B cell (primary cell): ENCODE results near the gene S100A5. TPM values are rescaled to one million over a fixed set of nuclear protein-coding genes. Genes with fewer than 3 reads are reported as not detected.

ENCODE experiments used
- ATAC-seq: fragments of 200-7000 bp; cut with Tn5 transposase; one replicate; pipeline ENCODE4 v1.10.0; 2021; ENCODE audit warnings: low read depth, mild to moderate bottlenecking, moderate number of reproducible peaks, moderate library complexity
- CTCF ChIA-PET: fragments of 350-600 bp; sonication (Branson Sonifier 250); formaldehyde crosslinking; loops from one replicate; lab custom pipeline; 2021; ENCODE audit warnings: antibody characterized with exemption, inconsistent platforms; lab: Charles Lee
- POLR2A ChIA-PET: fragments of 350-600 bp; sonication (Branson Sonifier 250); formaldehyde crosslinking; loops from one replicate; lab custom pipeline; 2021; ENCODE audit warnings: antibody characterized with exemption; lab: Charles Lee
- DNase-seq: peaks from one replicate; pipeline ENCODE4 v3.0.0; 2013
- H2AFZ ChIP-seq: 2 replicates; pipeline ENCODE4 v1.6.1; 2012; ENCODE audit warnings: mild to moderate bottlenecking, low read depth, low read length; ENCODE audit not compliant: insufficient read depth, poor library complexity, severe bottlenecking
- H3K27ac ChIP-seq, 2 donors: 1 replicate in 1 of 2; 2 replicates in 1 of 2; pipeline ENCODE4 v1.5.1; 2012 to 2013; ENCODE audit warnings: low read length in 2 of 2, mild to moderate bottlenecking in 2 of 2, moderate library complexity in 1 of 2
- H3K27me3 ChIP-seq, 4 experiments: fragments of 200-600 bp in 1 of 4; sonication (generic) in 1 of 4; replicated peaks in 1 of 4; 1 replicate in 2 of 4; 2 replicates in 2 of 4; pipeline versions ENCODE4 v1.6.1 to v1.7.0; 2013 to 2016; ENCODE audit warnings: low read length in 3 of 4, mild to moderate bottlenecking in 2 of 4, mixed read lengths in 1 of 4, moderate library complexity in 1 of 4; ENCODE audit not compliant: insufficient read depth in 4 of 4, control insufficient read depth in 3 of 4; ENCODE audit errors: control extremely low read depth in 1 of 4
- H3K36me3 ChIP-seq, 2 experiments: replicated peaks in 1 of 2; 1 replicate in 1 of 2; 2 replicates in 1 of 2; pipeline versions ENCODE4 v1.6.1 to v1.7.1; 2013; ENCODE audit warnings: low read length in 1 of 2; ENCODE audit not compliant: insufficient read depth in 2 of 2, control insufficient read depth in 1 of 2; ENCODE audit errors: control extremely low read depth in 1 of 2, extremely low read depth in 1 of 2
- H3K4me1 ChIP-seq, 2 donors: fragments of 200-600 bp in 1 of 2; sonication (generic) in 1 of 2; 1 replicate in 1 of 2; 2 replicates in 1 of 2; pipeline versions ENCODE4 v1.5.1 to v1.6.1; 2013 to 2017; ENCODE audit warnings: low read length in 2 of 2; ENCODE audit not compliant: control insufficient read depth in 2 of 2, insufficient read depth in 2 of 2
- H3K4me2 ChIP-seq: replicated peaks from 2 replicates; pipeline ENCODE3; 2012; ENCODE audit warnings: mild to moderate bottlenecking, low read depth, low read length; ENCODE audit not compliant: poor library complexity, severe bottlenecking
- H3K4me3 ChIP-seq, 5 experiments: fragments of 200-600 bp in 1 of 5; sonication (generic) in 1 of 5; 1 replicate in 3 of 5; 2 replicates in 2 of 5; pipeline versions ENCODE4 v1.5.1 to v1.7.0; 2011 to 2016; ENCODE audit warnings: low read length in 4 of 5, mild to moderate bottlenecking in 4 of 5, low read depth in 2 of 5, control low read depth in 1 of 5, moderate library complexity in 1 of 5; ENCODE audit not compliant: insufficient read depth in 1 of 5; ENCODE audit errors: control extremely low read depth in 1 of 5, extremely low read depth in 1 of 5
- H3K79me2 ChIP-seq: fragments of 200-600 bp; sonication (generic); one replicate; pipeline ENCODE4 v1.6.0; 2016; ENCODE audit warnings: low read length; ENCODE audit not compliant: control insufficient read depth, insufficient read depth
- H3K9ac ChIP-seq: fragments of 200-600 bp; sonication (generic); 2 replicates; pipeline ENCODE4 v1.6.1; 2017; ENCODE audit warnings: mild to moderate bottlenecking, low read length, moderate library complexity
- H3K9me3 ChIP-seq, 3 donors: one replicate each; pipeline versions ENCODE4 v1.6.1 to v1.7.1; 2013; ENCODE audit warnings: low read length in 2 of 3; ENCODE audit not compliant: control insufficient read depth in 2 of 3, insufficient read depth in 1 of 3; ENCODE audit errors: control extremely low read depth in 1 of 3
- H4K20me1 ChIP-seq: 2 replicates; pipeline ENCODE4 v1.6.0; 2012; ENCODE audit warnings: mild to moderate bottlenecking, low read length; ENCODE audit not compliant: insufficient read depth, control insufficient read depth, poor library complexity, severe bottlenecking
- H3K27ac Mint-ChIP-seq: one replicate; pipeline ENCODE4 v1.8.0; 2021; ENCODE audit warnings: mixed read lengths
- H3K27me3 Mint-ChIP-seq: one replicate; pipeline ENCODE4 v1.8.0; 2021; ENCODE audit warnings: mixed read lengths
- H3K4me1 Mint-ChIP-seq: one replicate; pipeline ENCODE4 v1.8.0; 2021; ENCODE audit warnings: mixed read lengths
- H3K4me3 Mint-ChIP-seq: one replicate; pipeline ENCODE4 v1.8.0; 2021; ENCODE audit warnings: mixed read lengths
- H3K9me3 Mint-ChIP-seq: one replicate; pipeline ENCODE4 v1.8.0; 2022; ENCODE audit warnings: mixed read lengths; ENCODE audit not compliant: insufficient read depth
- EZH2 ChIP-seq: IDR thresholded peaks from 2 replicates; pipeline ENCODE4 v1.6.1; 2012; ENCODE audit warnings: borderline replicate concordance, low read depth, mild to moderate bottlenecking, moderate library complexity, low read length; ENCODE audit not compliant: insufficient read depth, poor library complexity, severe bottlenecking
- WGBS: methylation state at CpG from one replicate; pipeline ENCODE4 v1.1.5; 2013; ENCODE audit warnings: missing lambda C conversion rate; ENCODE audit not compliant: insufficient coverage; 5-methylcytosine and 5-hydroxymethylcytosine counted together
- intact Hi-C: fragments of 100-400 bp; cut with micrococcal nuclease; formaldehyde crosslinking; loops from one replicate; pipeline ENCODE4 v1.10.0; 2022
- polyA plus RNA-seq: library from polyadenylated mRNA; depleted of rRNA; stranded (reverse); fragments of >200 nt; gene quantifications from 2 replicates; pipeline ENCODE4 v1.2.3, GENCODE V29; 2012
- total RNA-seq, 2 donors: library from RNA; stranded (reverse); fragments of 120-200 nt in 1 of 2; gene quantifications; 1 replicate in 1 of 2; 2 replicates in 1 of 2; pipeline versions ENCODE4 v1.2.3 to v1.2.4, GENCODE V29; 2013 to 2022
- TF ChIP-seq, protein P1 (sequence below): fragments of 200-600 bp; IDR thresholded peaks from one replicate; pipeline ENCODE4 v1.8.0; 2022; ENCODE audit warnings: antibody characterized with exemption, mild to moderate bottlenecking

Gene S100A5
- total and polyA plus RNA-seq, 2 donors (not counting 1 experiment from before 2014, with no cell fraction given): 0.64 TPM; not detected in 1

DNA sequence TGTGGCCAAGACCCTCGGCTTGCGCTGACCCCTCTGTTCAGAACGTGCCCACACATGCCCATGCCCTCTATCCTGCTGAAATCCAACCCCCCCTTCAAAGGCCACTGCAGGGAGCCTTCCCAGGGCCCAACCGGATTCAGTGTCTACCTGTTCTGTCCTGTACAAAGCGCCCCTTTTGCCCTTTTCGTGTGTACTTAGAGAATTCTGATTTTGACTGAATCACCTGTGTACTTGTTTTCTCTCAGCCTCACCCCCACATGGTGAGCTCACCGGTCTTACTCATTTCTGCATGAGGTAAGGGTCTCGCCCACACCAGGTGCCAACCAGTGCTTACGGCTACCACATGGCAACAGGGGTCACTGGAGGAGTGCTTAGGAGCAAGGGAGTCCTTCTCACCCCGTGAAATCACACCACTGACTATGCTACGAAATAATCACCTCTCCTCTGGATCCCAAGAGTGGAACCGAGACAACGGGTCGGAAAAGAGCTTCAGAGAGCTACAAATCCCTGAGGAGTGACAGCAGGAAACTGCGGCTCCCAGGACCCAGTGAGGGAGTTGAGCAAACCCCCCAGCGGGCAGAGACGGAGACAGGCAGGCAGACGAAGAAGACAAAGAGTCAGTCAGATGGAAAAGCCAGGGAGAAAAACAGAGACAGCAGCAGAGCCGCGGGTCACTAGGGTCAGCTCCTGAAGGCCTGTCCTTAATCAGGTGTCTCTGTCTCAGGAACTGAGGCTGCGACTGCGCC is 27.1 kb upstream of the S100A5 start:
- Histone ChIP-seq H3K27me3 (peaks cover 0 to 2% (median 0%) of the 10 kb centered on the region in 4 experiments), H3K4me2 (no peak overlapping the region), H3K9ac (no peak overlapping the region), H4K20me1 (no peaks in the 10 kb centered on the region), H2AFZ (peak overlapping the region; percentile 81), H3K36me3 (no peaks in the 10 kb centered on the region), H3K4me3 (no peak overlapping the region), H3K79me2 (no peaks in the 10 kb centered on the region), H3K9me3 (no peaks in the 10 kb centered on the region), H3K4me1 (peaks cover 15 to 34% of the 10 kb centered on the region in 2 donors), H3K27ac (no peak overlapping the region)
- intact Hi-C loops: loop anchor here (1.0 kb wide), 5 partner anchors 34 to 705 kb away; partner anchors contain the start of gene HAX1
- Mint-ChIP-seq H3K27me3 (peaks cover 7% of the 10 kb centered on the region), H3K4me3 (no peak overlapping the region), H3K9me3 (no peaks in the 10 kb centered on the region), H3K4me1 (peaks cover 34% of the 10 kb centered on the region), H3K27ac (no peak overlapping the region)
- ChIA-PET CTCF (interaction anchor here (0.6 to 7.4 kb wide), 24 partner anchors 8 to 419 kb away, joined by 3 to 227 read pairs (median 4); partner anchors contain the start of genes CRTC2, S100A4, S100A5 and S100A6), POLR2A (interaction anchor here (0.5 to 1.4 kb wide), 4 partner anchors 32 to 176 kb away, joined by 3 to 7 read pairs (median 4); partner anchors contain the start of gene S100A6)
- WGBS: 91% methylated on average over 16 of the region's 22 CpGs
- no peak for DNase-seq
- TF ChIP-seq, protein P1, sequence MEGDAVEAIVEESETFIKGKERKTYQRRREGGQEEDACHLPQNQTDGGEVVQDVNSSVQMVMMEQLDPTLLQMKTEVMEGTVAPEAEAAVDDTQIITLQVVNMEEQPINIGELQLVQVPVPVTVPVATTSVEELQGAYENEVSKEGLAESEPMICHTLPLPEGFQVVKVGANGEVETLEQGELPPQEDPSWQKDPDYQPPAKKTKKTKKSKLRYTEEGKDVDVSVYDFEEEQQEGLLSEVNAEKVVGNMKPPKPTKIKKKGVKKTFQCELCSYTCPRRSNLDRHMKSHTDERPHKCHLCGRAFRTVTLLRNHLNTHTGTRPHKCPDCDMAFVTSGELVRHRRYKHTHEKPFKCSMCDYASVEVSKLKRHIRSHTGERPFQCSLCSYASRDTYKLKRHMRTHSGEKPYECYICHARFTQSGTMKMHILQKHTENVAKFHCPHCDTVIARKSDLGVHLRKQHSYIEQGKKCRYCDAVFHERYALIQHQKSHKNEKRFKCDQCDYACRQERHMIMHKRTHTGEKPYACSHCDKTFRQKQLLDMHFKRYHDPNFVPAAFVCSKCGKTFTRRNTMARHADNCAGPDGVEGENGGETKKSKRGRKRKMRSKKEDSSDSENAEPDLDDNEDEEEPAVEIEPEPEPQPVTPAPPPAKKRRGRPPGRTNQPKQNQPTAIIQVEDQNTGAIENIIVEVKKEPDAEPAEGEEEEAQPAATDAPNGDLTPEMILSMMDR: no peak
- no peak for TF ChIP-seq EZH2
- ATAC-seq: no peak
